RCC 7860 (cell line): ENCODE measurements around the gene DCTN4.
A peak's percentile ranks its signal among the peaks of the same experiment; 100 is the strongest.
"Not testable (repeated sequence)": the region's sequence is repeated elsewhere in the genome, so short reads cannot be mapped to it uniquely, and the experiment has no call there.

ENCODE experiments used
- DNase-seq: peaks from one replicate; pipeline ENCODE4 v3.0.0-alpha.2; 2015; ENCODE audit warnings: low spot score
- FAIRE-seq: peaks from 2 replicates; lab custom pipeline; 2012; peaks lifted over from hg19 to GRCh38; lab: Jason Lieb, UNC

The DCTN4 gene

GRCh38 chr5:150758531-150759333 is at the start of gene DCTN4:
TSS of gene DCTN4 (minus strand) at chr5:150759017. CDS start at chr5:150758993, 24 bp downstream.
- DNase-seq (peak; percentile 99), FAIRE-seq (peak; percentile 92)

- no peak for DNase-seq
- no peak for FAIRE-seq
Measured at GRCh38 chr5:150804388-150804787, 45.6 kb upstream of the DCTN4 start.

GRCh38 chr5:150801117-150801927 is 42.5 kb upstream of the DCTN4 start:
- FAIRE-seq (peak; percentile 77), DNase-seq (peak; percentile 45)

- no peak for DNase-seq
- FAIRE-seq: no peak
Measured at GRCh38 chr5:150797384-150797783, 38.6 kb upstream of the DCTN4 start.

- no peak for FAIRE-seq
- no peak for DNase-seq
Measured at GRCh38 chr5:150794927-150795326, 36.1 kb upstream of the DCTN4 start.

- not testable (repeated sequence) for FAIRE-seq
Measured at GRCh38 chr5:150793423-150793888, 34.6 kb upstream of the DCTN4 start.

GRCh38 chr5:150791536-150791935 is 32.7 kb upstream of the DCTN4 start:
- no peak for DNase-seq
- no peak for FAIRE-seq

More at GRCh38 chr5:150793423-150793888, 34.6 kb upstream of the DCTN4 start:
- not testable (repeated sequence) for DNase-seq

GRCh38 chr5:150789943-150790611 is 31.3 kb upstream of the DCTN4 start:
- DNase-seq: peak; percentile 96
- FAIRE-seq: peak; percentile 99

- DNase-seq: no peak
- no peak for FAIRE-seq
Measured at GRCh38 chr5:150789450-150789849, 30.6 kb upstream of the DCTN4 start.

- no peak for DNase-seq
Measured at GRCh38 chr5:150788977-150789376, 30.2 kb upstream of the DCTN4 start.

GRCh38 chr5:150787656-150788055 is 28.8 kb upstream of the DCTN4 start:
- FAIRE-seq (no peak), DNase-seq (no peak)

More at GRCh38 chr5:150788977-150789376, 30.2 kb upstream of the DCTN4 start:
- FAIRE-seq: no peak

GRCh38 chr5:150786876-150787275 is 28.1 kb upstream of the DCTN4 start:
- no peak for FAIRE-seq
- no peak for DNase-seq

GRCh38 chr5:150785950-150786349 is 27.1 kb upstream of the DCTN4 start:
- FAIRE-seq (no peak), DNase-seq (no peak)

- DNase-seq (peak; percentile 77), FAIRE-seq (peak; percentile 93)
Measured at GRCh38 chr5:150783422-150783928, 24.7 kb upstream of the DCTN4 start.

- DNase-seq (no peak), FAIRE-seq (no peak)
Measured at GRCh38 chr5:150782850-150783249, 24.0 kb upstream of the DCTN4 start.

- FAIRE-seq (peak; percentile 94), DNase-seq (peak; percentile 95)
Measured at GRCh38 chr5:150781706-150782614, 23.1 kb upstream of the DCTN4 start.

GRCh38 chr5:150780816-150781221 is 22.0 kb upstream of the DCTN4 start:
- peak; percentile 96 for DNase-seq
- no peak for FAIRE-seq

GRCh38 chr5:150780187-150780692 is 21.4 kb upstream of the DCTN4 start:
- peak; percentile 92 for FAIRE-seq
- peak; percentile 93 for DNase-seq

- no peak for DNase-seq
Measured at GRCh38 chr5:150779397-150780186, 20.8 kb upstream of the DCTN4 start.

More at GRCh38 chr5:150779397-150780186, 20.8 kb upstream of the DCTN4 start:
- no peak for FAIRE-seq
